Erythroblast (primary cell): ENCODE data around the gene RCE1.

Source experiments
- GATA1 ChIP-seq: IDR thresholded peaks from 2 replicates; pipeline ENCODE4 v1.6.1; 2011; ENCODE audit warnings: low read depth, mild to moderate bottlenecking, control low read depth, low read length, moderate library complexity
- POLR2A ChIP-seq: IDR thresholded peaks from 2 replicates; pipeline ENCODE4 v1.6.1; 2011; ENCODE audit warnings: mild to moderate bottlenecking, low read length

GRCh38 chr11:66869567-66869870, 26.3 kb downstream of the RCE1 start:
- TF ChIP-seq POLR2A (no peak), GATA1 (no peak)
